Measurements from ENCODE around the gene ITPR2. TPM values are rescaled to one million over a fixed set of nuclear protein-coding genes. Genes with fewer than 3 reads are reported as not detected.

Gene ITPR2
- total RNA-seq, 1 donor from 2014 or later = 14.6 TPM

- Histone ChIP-seq H3K9me3 (ENCODE audit: control insufficient read depth in 3 of 3, low read length in 3 of 3) (no peaks in the 10 kb centered on the region), H3K9ac (ENCODE audit: low read depth in 1 of 3, low read length in 3 of 3) (no peak overlapping the region), H3K27ac (ENCODE audit: low read depth, low read length) (no peak overlapping the region), H3K36me3 (ENCODE audit: control insufficient read depth in 3 of 3, insufficient read depth in 3 of 3, low read length in 3 of 3) (peaks cover 0 to 2% (median 0%) of the 10 kb centered on the region in 3 donors), H3K27me3 (ENCODE audit: control insufficient read depth in 3 of 3, insufficient read depth in 3 of 3, low read length in 3 of 3) (no peaks in the 10 kb centered on the region), H3K4me3 (ENCODE audit: low read length in 3 of 3) (no peak overlapping the region), H3K4me1 (ENCODE audit: control insufficient read depth in 3 of 3, insufficient read depth in 3 of 3, low read length in 3 of 3) (no peaks in the 10 kb centered on the region)
Observed at GRCh38 chr12:26492406-26492805, 340.6 kb downstream of the ITPR2 start.

- Histone ChIP-seq H3K27ac (ENCODE audit: low read depth, low read length) (no peak overlapping the region), H3K4me1 (ENCODE audit: control insufficient read depth in 3 of 3, insufficient read depth in 3 of 3, low read length in 3 of 3) (no peaks in the 10 kb centered on the region), H3K36me3 (ENCODE audit: control insufficient read depth in 3 of 3, insufficient read depth in 3 of 3, low read length in 3 of 3) (peaks cover 0 to 2% (median 0%) of the 10 kb centered on the region in 3 donors), H3K27me3 (ENCODE audit: control insufficient read depth in 3 of 3, insufficient read depth in 3 of 3, low read length in 3 of 3) (no peaks in the 10 kb centered on the region), H3K9ac (ENCODE audit: low read depth in 1 of 3, low read length in 3 of 3) (no peak overlapping the region), H3K9me3 (ENCODE audit: control insufficient read depth in 3 of 3, low read length in 3 of 3) (no peaks in the 10 kb centered on the region), H3K4me3 (ENCODE audit: low read length in 3 of 3) (no peak overlapping the region)
Observed at GRCh38 chr12:26489908-26490307, 343.1 kb downstream of the ITPR2 start.

DNA sequence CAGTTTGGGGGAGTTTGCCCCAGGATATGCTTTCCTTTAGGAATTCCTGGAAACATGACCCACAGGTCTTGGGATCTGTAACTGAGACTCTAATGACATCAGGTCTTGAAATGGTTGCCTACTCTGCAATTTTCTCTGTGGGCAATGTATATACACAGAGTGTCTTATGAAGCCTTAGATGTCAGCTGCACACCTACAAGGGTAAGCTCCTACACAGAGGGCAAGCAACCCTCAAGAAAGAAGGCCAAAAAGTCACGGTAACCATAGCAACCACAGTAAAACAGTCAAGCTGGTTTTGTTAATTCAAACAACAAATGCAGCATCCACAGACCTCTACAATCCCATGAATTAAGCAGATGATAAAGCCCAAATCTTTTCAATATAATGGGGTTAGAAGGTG lies 344.6 kb downstream of the ITPR2 start:
- Histone ChIP-seq H3K4me1 (ENCODE audit: control insufficient read depth in 3 of 3, insufficient read depth in 3 of 3, low read length in 3 of 3) (no peaks in the 10 kb centered on the region), H3K27ac (ENCODE audit: low read depth, low read length) (no peak overlapping the region), H3K9ac (ENCODE audit: low read depth in 1 of 3, low read length in 3 of 3) (no peak overlapping the region), H3K27me3 (ENCODE audit: control insufficient read depth in 3 of 3, insufficient read depth in 3 of 3, low read length in 3 of 3) (no peaks in the 10 kb centered on the region), H3K9me3 (ENCODE audit: control insufficient read depth in 3 of 3, low read length in 3 of 3) (no peaks in the 10 kb centered on the region), H3K4me3 (ENCODE audit: low read length in 3 of 3) (no peak overlapping the region), H3K36me3 (ENCODE audit: control insufficient read depth in 3 of 3, insufficient read depth in 3 of 3, low read length in 3 of 3) (peaks cover 0 to 2% (median 0%) of the 10 kb centered on the region in 3 donors)

- Histone ChIP-seq H3K9ac (ENCODE audit: low read depth in 1 of 3, low read length in 3 of 3) (no peak overlapping the region), H3K36me3 (ENCODE audit: control insufficient read depth in 3 of 3, insufficient read depth in 3 of 3, low read length in 3 of 3) (peaks cover 6 to 11% (median 6%) of the 10 kb centered on the region in 3 donors), H3K4me1 (ENCODE audit: control insufficient read depth in 3 of 3, insufficient read depth in 3 of 3, low read length in 3 of 3) (no peaks in the 10 kb centered on the region), H3K9me3 (ENCODE audit: control insufficient read depth in 3 of 3, low read length in 3 of 3) (no peaks in the 10 kb centered on the region), H3K27me3 (ENCODE audit: control insufficient read depth in 3 of 3, insufficient read depth in 3 of 3, low read length in 3 of 3) (no peaks in the 10 kb centered on the region), H3K4me3 (ENCODE audit: low read length in 3 of 3) (no peak overlapping the region), H3K27ac (ENCODE audit: low read depth, low read length) (no peak overlapping the region)
Observed at GRCh38 chr12:26473291-26473690, 359.7 kb downstream of the ITPR2 start.

GRCh38 chr12:26471560-26471959 lies 361.4 kb downstream of the ITPR2 start:
- peaks cover 3 to 7% (median 6%) of the 10 kb centered on the region in 3 donors for H3K36me3 ChIP-seq (ENCODE audit: control insufficient read depth in 3 of 3, insufficient read depth in 3 of 3, low read length in 3 of 3)
- H3K27ac ChIP-seq (ENCODE audit: low read depth, low read length) = no peak overlapping the region
- no peak overlapping the region for H3K4me3 ChIP-seq (ENCODE audit: low read length in 3 of 3)
- no peaks in the 10 kb centered on the region for H3K27me3 ChIP-seq (ENCODE audit: control insufficient read depth in 3 of 3, insufficient read depth in 3 of 3, low read length in 3 of 3)
- H3K9me3 ChIP-seq (ENCODE audit: control insufficient read depth in 3 of 3, low read length in 3 of 3) = no peaks in the 10 kb centered on the region
- H3K9ac ChIP-seq (ENCODE audit: low read depth in 1 of 3, low read length in 3 of 3) = no peak overlapping the region
- H3K4me1 ChIP-seq (ENCODE audit: control insufficient read depth in 3 of 3, insufficient read depth in 3 of 3, low read length in 3 of 3) = no peaks in the 10 kb centered on the region

DNA sequence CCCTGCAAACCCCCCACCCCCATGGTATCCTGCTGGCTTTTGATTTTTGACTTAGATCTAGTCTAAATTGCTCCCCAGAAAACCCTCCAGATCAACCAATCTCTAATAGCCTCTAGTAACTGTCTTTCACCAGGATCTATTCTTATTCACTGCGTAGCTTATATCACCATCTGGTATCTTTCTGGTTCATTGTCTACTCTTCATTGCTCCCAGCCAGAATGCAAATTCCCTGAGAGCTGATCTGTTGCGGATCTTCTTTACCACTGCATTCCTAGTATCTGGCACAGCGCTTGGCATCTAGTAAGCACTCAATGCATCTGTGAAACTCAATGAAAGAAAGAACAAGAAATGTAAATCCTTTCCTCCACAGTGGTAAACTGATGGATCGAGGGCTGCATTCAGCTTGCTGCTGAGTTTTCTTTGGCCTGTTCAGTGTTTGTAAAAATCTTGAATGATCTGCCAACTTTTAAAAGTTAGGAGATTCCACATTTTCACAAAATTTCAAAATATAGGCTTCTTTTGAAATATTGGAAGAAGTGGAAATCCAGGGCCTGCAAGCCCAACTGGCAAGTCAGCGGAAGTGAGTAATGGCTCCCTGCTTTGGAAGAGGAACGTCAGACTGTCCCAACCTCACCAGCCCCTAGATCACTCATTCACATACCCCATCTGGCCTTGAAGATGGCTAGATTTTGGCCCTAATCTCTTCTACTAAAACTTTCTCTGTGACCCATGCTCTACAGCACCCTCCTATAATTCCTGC lies 363.4 kb downstream of the ITPR2 start:
- Histone ChIP-seq H3K9ac (ENCODE audit: low read depth in 1 of 3, low read length in 3 of 3) (no peak overlapping the region), H3K9me3 (ENCODE audit: control insufficient read depth in 3 of 3, low read length in 3 of 3) (no peaks in the 10 kb centered on the region), H3K4me1 (ENCODE audit: control insufficient read depth in 3 of 3, insufficient read depth in 3 of 3, low read length in 3 of 3) (no peaks in the 10 kb centered on the region), H3K27me3 (ENCODE audit: control insufficient read depth in 3 of 3, insufficient read depth in 3 of 3, low read length in 3 of 3) (no peaks in the 10 kb centered on the region), H3K4me3 (ENCODE audit: low read length in 3 of 3) (no peak overlapping the region), H3K36me3 (ENCODE audit: control insufficient read depth in 3 of 3, insufficient read depth in 3 of 3, low read length in 3 of 3) (no peaks in the 10 kb centered on the region), H3K27ac (ENCODE audit: low read depth, low read length) (no peak overlapping the region)

- Histone ChIP-seq H3K4me1 (ENCODE audit: control insufficient read depth in 3 of 3, insufficient read depth in 3 of 3, low read length in 3 of 3) (no peaks in the 10 kb centered on the region), H3K9me3 (ENCODE audit: control insufficient read depth in 3 of 3, low read length in 3 of 3) (no peaks in the 10 kb centered on the region), H3K27ac (ENCODE audit: low read depth, low read length) (no peak overlapping the region), H3K9ac (ENCODE audit: low read depth in 1 of 3, low read length in 3 of 3) (no peak overlapping the region), H3K36me3 (ENCODE audit: control insufficient read depth in 3 of 3, insufficient read depth in 3 of 3, low read length in 3 of 3) (no peaks in the 10 kb centered on the region), H3K4me3 (ENCODE audit: low read length in 3 of 3) (no peak overlapping the region), H3K27me3 (ENCODE audit: control insufficient read depth in 3 of 3, insufficient read depth in 3 of 3, low read length in 3 of 3) (no peaks in the 10 kb centered on the region)
Observed at GRCh38 chr12:26467351-26467750, 365.6 kb downstream of the ITPR2 start.

- Histone ChIP-seq H3K36me3 (ENCODE audit: control insufficient read depth in 3 of 3, insufficient read depth in 3 of 3, low read length in 3 of 3) (no peaks in the 10 kb centered on the region), H3K27ac (ENCODE audit: low read depth, low read length) (no peak overlapping the region), H3K9ac (ENCODE audit: low read depth in 1 of 3, low read length in 3 of 3) (no peak overlapping the region), H3K27me3 (ENCODE audit: control insufficient read depth in 3 of 3, insufficient read depth in 3 of 3, low read length in 3 of 3) (no peaks in the 10 kb centered on the region), H3K4me3 (ENCODE audit: low read length in 3 of 3) (no peak overlapping the region), H3K4me1 (ENCODE audit: control insufficient read depth in 3 of 3, insufficient read depth in 3 of 3, low read length in 3 of 3) (no peaks in the 10 kb centered on the region), H3K9me3 (ENCODE audit: control insufficient read depth in 3 of 3, low read length in 3 of 3) (no peaks in the 10 kb centered on the region)
Observed at GRCh38 chr12:26466726-26467125, 366.3 kb downstream of the ITPR2 start.

DNA sequence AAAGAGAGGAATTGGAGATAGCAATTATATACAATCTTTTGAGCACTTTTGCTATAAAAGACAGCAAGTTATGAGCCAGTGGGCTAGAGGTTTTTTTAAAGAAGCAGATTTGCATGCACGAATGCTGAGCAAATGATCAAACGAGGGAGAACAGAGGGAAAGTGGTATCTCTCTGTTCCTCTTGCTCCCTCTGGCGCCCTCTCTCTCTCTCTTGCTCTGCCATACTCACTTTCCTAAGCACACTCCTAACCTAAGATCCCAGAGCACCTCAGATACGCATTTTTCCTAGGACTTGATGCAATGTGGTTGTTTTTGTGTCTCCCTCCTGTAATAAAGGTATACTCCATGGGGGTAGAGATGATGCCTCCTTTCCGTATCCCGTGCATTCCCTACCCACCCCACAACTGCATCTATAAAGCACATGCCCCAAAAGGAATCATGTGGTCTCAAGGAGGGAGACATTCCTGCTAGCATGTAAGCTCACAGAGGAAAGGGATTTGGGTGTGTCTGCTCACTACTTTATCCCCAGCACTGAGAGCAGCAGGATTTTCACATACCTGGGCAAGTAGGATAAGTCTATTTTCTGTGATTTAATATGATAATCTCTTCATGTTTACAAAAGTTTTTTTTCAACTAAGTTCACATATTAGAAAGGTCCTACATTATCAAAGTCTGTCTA lies 367.4 kb downstream of the ITPR2 start:
- Histone ChIP-seq H3K36me3 (ENCODE audit: control insufficient read depth in 3 of 3, insufficient read depth in 3 of 3, low read length in 3 of 3) (no peaks in the 10 kb centered on the region), H3K4me3 (ENCODE audit: low read length in 3 of 3) (no peak overlapping the region), H3K9ac (ENCODE audit: low read depth in 1 of 3, low read length in 3 of 3) (no peak overlapping the region), H3K9me3 (ENCODE audit: control insufficient read depth in 3 of 3, low read length in 3 of 3) (no peaks in the 10 kb centered on the region), H3K27me3 (ENCODE audit: control insufficient read depth in 3 of 3, insufficient read depth in 3 of 3, low read length in 3 of 3) (no peaks in the 10 kb centered on the region), H3K4me1 (ENCODE audit: control insufficient read depth in 3 of 3, insufficient read depth in 3 of 3, low read length in 3 of 3) (no peaks in the 10 kb centered on the region), H3K27ac (ENCODE audit: low read depth, low read length) (no peak overlapping the region)

DNA sequence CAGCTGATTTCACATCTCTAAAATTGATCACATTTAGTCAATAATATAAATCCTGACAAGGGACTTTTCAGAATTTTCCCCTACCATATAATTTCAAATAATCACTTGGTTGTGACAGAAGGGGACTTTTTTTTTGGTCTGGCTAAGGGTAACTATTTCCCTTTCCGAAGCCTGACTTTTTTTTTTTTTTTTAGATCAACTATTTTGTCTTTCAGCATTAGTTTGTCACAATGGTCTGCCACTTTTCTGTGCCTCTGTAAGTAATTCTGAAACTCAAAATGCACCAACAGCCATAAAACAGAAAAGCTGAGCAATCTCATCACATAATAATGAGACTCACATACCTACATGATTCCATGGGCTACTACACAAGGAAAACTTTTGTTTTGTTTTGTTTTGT lies 371.2 kb downstream of the ITPR2 start:
- Histone ChIP-seq H3K4me3 (ENCODE audit: low read length in 3 of 3) (no peak overlapping the region), H3K9me3 (ENCODE audit: control insufficient read depth in 3 of 3, low read length in 3 of 3) (no peaks in the 10 kb centered on the region), H3K27me3 (ENCODE audit: control insufficient read depth in 3 of 3, insufficient read depth in 3 of 3, low read length in 3 of 3) (no peaks in the 10 kb centered on the region), H3K9ac (ENCODE audit: low read depth in 1 of 3, low read length in 3 of 3) (no peak overlapping the region), H3K27ac (ENCODE audit: low read depth, low read length) (no peak overlapping the region), H3K4me1 (ENCODE audit: control insufficient read depth in 3 of 3, insufficient read depth in 3 of 3, low read length in 3 of 3) (no peaks in the 10 kb centered on the region), H3K36me3 (ENCODE audit: control insufficient read depth in 3 of 3, insufficient read depth in 3 of 3, low read length in 3 of 3) (peaks cover 0 to 8% (median 3%) of the 10 kb centered on the region in 3 donors)

Data from skeletal muscle tissue (tissue), 4 donors.